ENCODE data around the gene PLCB4.

The PLCB4 gene

DNA sequence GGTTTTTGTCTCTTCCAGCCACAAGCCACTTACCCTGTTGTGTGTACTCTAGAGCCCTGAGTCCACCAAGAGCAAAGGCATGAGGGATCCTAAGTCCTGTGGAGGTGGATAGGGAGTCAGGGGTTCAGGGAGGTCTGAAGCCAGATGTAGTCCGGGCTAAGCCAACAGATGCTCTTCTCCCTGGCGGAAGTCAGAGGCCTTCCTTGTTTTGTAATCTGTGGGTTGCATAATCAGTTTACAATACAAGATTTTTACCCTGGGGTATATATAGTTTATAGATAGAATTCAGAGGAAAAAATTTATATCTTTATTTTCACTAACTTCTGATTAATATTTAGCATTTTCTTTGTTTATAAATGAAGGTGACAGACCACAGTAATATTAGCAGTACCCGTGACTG is 454.7 kb downstream of the PLCB4 start:
- DNase-seq (ENCODE audit: low read depth): no peak

Measured in GM04504 (cell line).